GM18519 (cell line): Measurements from ENCODE around the gene GZMB.
"Not testable (repeated sequence)": the region's sequence is repeated elsewhere in the genome, so short reads cannot be mapped to it uniquely, and the experiment has no call there.

Experiments
- ATAC-seq: cut with Tn5 transposase; IDR thresholded peaks from one replicate; pipeline ENCODE4 v1.9.1; 2021; ENCODE audit warnings: mild to moderate bottlenecking, moderate library complexity; ENCODE audit not compliant: unreplicated experiment, low FRiP score

The GZMB gene, protein sequence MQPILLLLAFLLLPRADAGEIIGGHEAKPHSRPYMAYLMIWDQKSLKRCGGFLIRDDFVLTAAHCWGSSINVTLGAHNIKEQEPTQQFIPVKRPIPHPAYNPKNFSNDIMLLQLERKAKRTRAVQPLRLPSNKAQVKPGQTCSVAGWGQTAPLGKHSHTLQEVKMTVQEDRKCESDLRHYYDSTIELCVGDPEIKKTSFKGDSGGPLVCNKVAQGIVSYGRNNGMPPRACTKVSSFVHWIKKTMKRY

DNA sequence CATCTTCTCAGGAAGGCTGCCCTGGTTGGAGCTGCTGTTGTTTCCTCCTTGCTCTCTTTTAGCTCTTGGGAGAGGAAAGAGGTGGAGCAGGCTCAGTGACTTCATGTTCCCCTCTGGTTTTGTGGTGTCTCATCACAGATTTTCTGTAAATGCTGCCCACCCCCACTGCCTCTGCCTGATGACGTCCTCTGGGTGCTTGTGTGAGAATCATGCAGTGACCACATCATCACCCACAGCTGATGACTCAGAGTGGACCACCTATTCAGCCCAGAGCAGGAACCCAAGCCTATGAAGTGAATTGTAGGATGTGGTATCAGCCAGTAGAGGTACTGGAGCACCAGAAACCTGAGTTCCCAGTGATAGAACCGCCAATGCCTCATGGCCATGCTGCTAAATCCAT lies at the start of gene GZMB:
GZMB (minus strand) TSS at position 33 of the 400 bp plus-strand sequence; CDS start at position 3, 30 bp downstream.
- no peak for ATAC-seq

DNA sequence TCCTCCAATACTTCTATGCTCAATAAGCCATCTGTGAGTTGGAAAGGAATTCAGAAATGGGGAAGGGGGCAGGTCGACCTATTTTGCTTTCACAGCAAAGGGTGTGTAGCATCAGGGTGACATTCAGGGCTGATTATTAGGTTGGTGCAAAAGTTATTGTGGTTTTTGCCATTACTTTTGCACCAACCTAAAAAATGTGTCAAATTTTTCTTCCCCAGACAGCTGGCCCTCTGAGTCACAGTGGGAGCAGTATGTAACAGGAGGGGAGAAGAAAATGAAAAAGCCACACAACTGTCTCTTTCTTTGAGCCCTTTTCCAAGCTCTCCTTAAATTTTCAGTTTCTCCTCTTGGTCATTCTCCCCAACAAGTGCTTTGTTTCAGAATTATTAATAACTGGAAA lies 47.1 kb upstream of the GZMB start:
- no peak for ATAC-seq

DNA sequence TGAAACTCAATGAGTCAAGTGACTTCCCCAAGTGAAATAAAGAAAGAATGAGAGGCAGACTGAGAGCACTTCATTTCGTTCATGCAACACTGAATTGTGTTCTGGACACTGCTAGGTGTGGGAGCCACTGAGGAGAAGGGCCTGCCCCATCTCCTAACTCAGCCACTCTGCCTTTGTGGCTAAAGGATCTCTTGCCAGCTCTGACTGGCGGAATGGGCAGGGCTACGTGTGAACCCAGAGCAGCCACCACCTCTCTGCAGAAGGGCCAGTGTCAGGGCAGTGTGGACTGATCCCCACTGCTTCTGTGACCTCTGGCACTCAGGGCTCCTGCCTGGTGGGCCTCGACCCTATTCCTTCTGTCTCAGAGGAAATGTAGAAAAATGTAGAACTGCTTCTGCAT lies 46.5 kb upstream of the GZMB start:
- no peak for ATAC-seq

DNA sequence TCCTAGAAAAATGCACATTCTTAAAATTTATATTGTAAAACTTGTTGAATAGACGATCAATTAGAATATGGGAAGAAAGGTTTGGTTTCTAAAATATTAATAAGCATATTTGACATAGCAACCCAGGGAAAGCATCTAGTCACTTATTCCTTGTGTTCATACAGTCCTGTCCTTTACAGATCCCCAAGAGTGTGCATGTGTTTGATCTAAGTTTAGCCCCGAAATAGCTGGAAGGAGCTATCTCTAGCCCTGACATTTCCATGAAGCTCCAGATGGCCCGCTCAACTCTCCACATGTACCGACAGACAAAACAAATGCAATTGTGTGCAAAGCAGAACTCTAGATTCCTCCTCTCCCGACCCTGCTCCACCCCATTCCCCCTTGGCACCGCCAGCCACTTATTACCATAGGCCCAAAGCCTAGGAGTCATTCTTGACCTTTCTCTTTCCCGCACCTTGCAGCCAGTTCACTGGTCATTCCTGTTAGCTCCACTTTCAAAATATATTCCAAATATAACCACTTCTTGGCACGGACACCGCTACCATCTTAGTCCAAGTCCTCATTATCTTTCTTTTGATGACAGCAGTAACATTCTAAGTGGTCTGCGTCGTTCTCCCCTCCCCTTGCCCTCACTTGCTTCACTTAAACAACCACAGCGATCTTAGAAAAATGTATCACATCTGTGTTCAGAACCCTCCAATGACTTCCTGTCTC lies 45.4 kb upstream of the GZMB start:
- ATAC-seq = no peak

DNA sequence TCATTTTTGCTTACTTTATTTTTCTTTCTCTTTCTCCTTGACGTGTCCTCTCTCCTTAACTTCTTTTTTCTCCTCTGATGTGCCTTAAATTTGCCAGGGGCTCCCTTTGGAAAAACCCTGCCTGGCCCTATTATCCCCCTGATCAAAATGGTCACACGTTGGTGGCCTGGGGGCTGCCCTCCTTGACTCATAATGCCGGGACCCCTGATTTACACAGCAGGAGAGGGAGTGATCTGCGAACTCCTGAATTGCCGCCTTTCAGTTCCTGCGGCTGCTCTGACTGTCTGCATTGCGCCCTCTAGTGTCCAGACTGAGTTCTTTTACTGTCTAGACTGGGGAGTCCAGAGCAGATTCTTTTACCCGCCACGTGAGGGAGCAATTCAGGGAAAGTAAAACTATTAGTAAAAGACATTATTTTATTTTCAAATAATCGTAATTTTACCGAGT lies 44.8 kb upstream of the GZMB start:
- peak; percentile 72 for ATAC-seq

DNA sequence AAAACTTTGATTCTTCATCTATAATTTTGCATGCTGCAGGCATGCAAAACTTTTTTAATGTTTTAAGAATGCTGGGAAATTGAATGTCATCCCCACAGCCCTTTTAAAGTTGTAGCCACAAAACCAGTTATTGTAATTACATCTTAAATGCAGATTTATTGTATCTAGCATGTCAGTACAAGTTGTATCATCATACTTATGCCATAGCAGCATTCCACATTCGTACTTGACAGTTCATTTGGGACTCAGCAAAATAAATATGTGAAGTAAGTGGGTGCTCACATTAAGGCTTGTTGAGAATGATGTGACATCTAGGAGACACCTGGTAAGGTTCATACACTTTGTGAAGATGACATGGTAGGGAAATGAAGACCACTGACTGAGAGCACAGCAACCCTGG lies 44.0 kb upstream of the GZMB start:
- no peak for ATAC-seq

DNA sequence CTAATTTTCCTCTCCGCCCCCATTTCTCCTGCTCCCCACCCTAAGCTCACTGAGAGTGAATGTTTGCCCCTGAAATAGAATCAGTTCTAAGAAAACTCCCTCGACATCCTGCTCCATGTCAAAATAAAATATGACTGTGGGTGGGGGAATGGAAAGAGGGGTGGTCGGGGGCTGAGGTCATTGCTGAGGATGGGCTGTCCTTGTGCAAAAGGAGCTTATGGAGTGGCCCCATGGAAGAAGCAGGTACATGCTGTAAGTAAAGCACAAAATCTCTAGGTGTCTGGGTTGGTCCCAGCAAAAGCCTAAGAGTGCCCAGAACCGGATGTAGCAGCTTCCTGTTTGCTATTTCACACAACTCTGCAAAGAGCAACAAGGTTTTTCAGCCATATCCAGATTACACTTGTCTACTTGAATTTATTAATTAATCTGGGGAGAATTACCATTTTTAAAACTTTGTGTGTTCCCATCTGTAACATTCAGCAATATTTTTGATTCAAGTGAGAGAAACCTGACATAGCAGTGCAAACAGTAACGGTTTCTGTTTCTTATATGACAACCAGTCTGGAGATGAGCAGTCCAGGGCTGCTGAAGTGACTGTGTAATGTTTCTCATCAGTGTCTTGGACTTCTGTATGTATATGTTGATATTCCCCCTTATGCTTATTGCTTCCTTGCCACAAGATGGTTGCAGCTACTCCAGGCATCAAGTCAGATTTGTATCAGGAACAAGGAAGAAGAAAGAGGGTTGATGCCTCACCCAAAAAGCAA lies 40.4 kb upstream of the GZMB start:
- peak; percentile 43 for ATAC-seq

DNA sequence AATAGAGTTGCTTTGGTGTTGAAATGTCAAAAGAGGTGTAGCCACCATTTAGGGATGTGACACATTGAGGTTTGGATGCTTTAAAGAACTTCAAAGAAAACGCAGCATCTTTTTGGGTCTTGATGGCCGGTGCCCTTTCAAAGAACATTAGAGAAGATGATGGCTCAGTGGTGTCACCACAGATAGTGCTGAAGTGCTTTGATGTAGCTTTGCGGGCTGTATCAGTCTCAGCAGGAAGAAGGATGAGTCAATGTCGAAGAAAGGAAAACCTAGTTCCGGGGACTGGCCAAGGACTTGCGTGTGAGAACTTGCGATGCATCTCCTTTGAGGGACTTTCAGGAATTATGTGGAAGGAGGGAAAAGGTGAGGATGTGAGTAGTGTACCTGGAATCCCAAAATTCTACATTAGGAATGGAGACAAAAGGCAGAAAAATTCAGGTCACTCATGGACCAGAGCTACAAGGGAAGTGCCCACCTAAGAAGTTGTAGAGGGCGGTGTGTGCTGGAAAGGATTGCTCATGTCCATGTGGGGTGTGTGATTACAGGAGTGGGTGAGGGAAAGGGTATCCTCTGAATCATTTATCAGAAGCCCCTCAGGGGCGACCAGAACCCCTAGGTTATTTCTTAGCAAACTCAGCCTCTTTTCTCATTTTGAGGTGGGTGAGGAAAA lies 39.7 kb upstream of the GZMB start:
- ATAC-seq = peak; percentile 43

DNA sequence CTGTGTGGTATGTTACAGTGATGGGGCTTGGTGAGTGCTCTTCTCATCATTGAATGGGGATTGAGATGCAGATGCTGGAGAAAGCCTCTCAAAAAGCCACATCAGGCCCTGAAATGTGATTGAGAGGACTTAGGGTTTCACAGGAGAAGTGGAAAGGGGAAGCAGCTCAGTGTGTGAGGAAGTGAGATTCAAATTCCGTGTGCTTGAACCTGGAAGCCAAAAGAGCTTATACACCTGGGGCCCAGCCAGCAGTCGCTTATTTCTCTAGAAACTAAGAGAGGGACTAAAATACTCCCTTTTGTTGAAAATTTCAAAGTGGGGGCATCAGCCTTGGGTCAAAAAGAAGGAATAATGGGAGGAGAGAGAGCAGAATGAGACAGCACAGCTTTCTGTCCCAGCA lies 39.1 kb upstream of the GZMB start:
- ATAC-seq = peak; percentile 36

DNA sequence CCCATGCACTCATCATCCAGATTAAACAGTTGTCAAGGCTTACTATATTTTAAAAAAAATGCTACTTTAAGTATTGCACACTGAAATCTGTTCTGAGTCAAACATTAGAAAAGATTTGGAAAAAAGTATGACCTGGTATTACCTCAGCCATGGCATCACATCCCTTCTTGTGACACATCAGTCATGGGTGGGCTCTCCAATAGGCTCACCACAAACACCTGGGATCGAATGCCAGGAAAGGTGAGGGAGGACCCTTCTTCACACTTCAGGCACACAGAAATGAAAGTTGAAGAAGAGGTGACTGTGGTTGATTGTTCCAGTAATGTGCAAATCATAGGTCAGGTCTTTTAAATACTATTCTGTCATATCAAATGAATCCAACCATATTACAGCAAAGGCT lies 36.6 kb upstream of the GZMB start:
- ATAC-seq = no peak

DNA sequence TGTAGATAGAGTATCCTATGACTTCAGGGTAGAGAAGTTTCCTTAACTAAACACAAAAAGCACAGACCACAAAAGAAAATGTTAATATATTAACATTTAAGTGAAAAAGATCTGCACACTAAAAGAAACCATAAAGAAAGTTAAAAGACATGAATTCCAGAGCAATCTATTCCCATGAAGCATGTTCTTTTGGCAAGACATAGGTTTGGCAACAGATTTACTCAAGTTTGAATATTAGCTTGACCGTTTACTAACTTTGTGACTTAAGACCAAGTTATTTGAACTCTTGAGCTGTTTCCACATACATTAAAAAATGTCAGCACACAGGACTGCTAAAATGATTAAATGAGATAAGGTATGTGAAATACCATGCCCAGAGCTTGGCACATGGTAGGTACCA lies 35.7 kb upstream of the GZMB start:
- no peak for ATAC-seq

DNA sequence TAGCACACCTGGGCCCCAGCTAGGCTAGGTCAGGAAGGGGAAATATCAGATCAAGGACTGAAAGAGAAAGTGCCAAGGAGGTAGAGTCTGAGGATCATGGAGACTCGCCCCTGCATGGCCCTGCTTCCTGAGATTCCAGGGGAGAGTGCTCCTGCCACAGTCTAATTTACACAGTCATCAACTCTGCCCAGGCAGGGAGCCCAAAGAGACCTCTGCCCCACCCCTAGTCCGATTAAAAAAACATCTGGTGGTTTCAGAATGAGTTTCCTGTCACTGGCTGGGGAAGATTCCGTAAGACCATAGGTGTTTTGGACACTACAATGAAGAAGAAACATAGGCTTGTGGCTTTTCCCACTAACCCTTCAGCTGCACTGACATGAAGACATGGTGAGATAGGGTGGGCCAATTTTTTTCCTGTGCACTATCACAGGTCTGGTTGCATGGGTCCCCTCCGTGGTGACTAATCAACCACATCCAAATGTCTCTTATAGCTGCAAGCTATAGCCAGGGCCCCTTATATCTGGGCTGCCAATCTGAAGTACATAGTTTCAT lies 31.5 kb upstream of the GZMB start:
- ATAC-seq = peak; percentile 79

DNA sequence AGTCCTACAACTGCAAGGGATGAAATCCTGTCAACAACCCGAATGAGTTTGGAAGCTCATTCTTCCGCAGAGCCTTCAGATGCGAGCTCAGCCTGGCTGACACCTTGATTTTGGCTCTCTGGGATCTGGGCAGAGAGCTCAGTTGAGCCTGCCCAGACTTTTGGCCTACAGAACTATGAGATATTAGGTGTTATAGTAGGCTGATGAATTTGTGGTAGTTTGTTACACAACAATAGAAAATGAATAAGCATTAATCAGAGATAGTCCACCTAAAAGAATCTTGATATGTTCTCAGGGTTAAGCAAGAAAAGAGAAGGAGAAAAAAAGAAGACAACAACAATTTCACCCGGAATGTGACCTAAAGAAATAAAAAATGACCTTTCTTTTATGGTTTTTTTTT lies 30.4 kb upstream of the GZMB start:
- ATAC-seq = no peak

DNA sequence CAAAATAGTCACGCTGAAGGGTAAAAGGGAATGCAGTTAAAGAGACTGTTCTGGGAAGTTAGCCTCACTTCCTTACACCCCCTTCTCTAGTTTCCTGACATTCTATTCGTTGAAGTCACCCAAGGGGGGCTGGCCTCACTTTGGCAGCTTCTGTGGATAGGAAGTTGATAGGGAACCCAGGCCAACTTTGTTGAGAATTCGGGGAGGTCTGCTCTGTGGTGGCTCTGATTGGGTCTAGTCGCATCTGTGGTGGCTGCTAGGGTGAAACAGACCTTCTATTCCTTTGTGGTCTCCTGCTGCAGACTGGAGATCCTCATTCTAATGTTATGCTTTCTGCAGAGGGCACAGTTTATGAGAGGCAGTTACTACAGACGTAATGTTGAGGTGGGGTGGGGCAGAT lies 28.8 kb upstream of the GZMB start:
- no peak for ATAC-seq

DNA sequence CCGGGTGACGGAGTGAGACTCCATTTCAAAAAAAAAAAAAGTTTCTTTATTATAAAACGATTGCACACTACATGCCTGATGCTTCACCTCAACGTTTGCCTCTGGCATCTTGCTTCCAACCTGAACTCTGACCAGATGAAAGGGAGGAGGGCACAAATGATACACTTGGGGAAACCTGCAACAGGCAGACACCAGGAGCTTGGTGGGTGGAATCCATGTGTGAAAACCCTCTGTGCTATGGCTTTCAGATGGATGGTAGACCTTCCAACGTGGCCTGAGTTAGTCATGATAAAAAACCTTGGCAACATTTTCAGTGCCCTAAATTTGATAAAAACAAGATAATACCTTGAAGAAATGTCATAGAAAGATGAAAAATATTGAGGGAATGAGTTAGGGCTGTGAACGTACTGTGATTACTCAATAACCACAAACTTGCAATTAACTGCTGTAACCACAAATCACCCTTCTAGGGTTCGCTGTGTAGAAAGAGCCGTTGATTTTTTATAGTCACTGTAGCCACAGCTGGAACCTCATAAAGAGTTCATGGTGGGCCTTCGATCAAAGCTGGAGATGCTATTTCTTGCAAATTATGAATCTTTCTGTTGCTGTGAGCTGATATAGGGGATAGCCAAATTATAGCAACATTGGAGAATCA lies 26.1 kb upstream of the GZMB start:
- ATAC-seq = no peak

DNA sequence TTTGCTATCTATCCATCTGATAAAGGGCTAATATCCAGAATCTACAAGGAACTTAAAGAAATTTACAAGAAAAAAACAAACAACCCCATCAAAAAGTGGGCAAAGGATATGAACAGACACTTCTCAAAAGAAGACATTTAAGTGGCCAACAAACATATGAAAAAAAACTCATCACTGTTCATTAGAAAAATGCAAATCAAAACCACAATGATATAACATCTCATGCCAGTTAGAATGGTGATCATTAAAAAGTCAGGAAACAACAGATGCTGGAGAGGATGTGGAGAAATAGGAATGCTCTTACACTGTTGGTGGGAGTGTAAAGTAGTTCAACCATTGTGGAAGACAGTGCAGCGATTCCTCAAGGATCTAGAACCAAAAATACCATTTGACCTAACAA lies 14.4 kb upstream of the GZMB start:
- not testable (repeated sequence) for ATAC-seq

DNA sequence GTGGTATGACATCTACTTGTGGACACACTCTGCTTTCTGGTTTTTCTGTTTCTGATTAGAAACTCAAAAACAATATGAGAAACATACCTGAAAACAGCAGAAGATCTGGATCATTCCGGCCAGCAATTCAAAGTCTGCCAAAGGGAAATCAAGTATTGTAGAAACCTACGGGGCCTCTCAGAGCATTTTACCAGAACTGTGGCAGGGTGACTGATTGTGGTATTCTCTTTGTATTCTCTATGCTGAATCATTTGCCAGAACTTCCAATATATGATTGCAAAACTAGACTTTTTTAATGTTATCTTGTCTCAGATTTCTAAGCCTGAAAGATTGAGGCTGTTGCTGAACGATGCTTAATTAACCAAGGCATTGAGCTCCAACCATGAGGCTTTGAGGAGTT lies 5.9 kb upstream of the GZMB start:
- ATAC-seq = no peak

DNA sequence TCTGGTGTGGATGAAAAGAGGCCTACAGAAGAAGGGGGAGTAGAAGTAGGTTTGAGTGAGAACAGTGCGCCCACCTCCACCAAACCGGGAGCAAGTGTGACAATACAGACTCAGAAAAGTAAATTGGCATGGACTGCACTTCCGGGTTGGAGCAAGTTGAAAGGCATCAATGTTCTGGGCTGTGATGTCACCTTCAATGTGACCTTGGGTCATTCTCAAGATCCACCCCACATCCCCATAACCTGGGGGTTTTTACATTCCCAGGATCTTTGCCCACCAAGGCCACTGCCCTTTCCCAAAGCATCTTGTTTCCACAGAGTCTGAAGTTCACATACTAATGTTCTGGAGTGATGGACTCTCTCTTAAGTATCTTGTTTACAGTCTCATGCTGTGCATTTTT lies 5.3 kb upstream of the GZMB start:
- ATAC-seq = no peak

DNA sequence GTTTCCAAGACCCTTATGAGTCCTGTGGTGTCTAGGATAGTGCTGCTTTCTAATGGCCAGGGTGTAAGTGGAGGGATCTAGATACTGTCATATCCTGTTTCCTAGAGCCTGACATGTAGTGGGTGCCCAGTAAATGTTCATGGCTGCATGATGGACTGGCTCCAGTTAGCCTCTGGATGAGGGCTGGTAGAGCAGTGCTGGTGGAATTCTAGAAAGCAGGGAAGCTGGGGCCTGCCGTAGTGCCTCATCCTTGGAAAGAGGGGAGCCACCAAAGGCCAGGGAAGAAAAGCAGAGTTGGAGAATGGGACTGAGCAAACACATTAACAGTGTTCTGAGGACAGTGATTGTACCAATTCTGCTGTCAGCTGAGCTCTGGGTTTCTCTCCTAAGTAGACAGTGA lies 637 bp downstream of the GZMB start:
- ATAC-seq = no peak

DNA sequence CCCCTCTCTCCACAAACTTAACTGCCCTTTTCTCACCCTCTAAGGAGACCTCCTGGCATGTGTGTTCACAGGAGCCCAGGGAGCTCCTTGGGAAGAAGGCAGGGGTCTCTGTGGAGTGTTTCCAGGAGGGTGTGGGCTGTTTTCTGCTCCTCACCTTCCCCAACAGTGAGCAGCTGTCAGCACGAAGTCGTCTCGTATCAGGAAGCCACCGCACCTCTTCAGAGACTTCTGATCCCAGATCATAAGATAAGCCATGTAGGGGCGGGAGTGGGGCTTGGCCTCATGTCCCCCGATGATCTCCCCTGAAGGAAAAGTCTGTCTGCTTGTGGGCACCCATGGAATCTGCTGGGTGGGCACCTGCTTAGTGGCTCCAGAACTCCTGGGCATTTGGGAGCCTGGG lies 1.2 kb downstream of the GZMB start:
- ATAC-seq = no peak
